Inflammatory macrophage treated with lipopolysaccharide for 4 hours (primary cell): ENCODE results near the gene PNKP.
A peak's percentile ranks its signal among the peaks of the same experiment; 100 is the strongest.

Experiments used
- DNase-seq: peaks from one replicate; pipeline ENCODE4 v3.0.0-alpha.2; 2020

The PNKP gene

GRCh38 chr19:49866933-49867782, at the start of gene PNKP:
PNKP (minus strand) TSS chr19:49867576; CDS start chr19:49867204, 372 bp downstream.
- peak; percentile 92 for DNase-seq

DNA sequence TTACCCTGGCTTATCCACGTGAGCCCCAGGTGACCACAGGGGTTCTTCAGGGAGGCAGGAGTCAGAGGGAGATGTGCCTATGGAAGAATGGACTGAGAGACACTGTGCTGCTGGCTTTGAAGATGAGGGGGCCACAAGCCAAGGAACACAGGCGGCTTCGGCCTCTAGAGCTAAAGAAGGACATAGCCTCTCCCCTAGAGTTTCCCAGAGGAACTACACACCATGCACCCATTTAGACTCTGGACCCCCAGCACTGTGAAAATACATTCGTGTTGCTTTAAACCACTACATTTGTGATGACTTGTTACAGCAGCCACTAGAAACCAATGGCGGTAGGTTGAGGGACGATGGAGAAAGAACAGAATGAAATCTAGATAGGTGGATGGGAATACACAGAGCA, 47.9 kb upstream of the PNKP start:
- no peak for DNase-seq

- no peak for DNase-seq
These were observed 46.3 kb upstream of the PNKP start for GRCh38 chr19:49913720-49914119.

GRCh38 chr19:49912965-49913685, 45.7 kb upstream of the PNKP start:
- DNase-seq, result no peak

- peak; percentile 94 for DNase-seq
These were observed 44.2 kb upstream of the PNKP start for GRCh38 chr19:49911381-49912145.

- DNase-seq, result no peak
These were observed 42.8 kb upstream of the PNKP start for GRCh38 chr19:49910179-49910578.

DNA sequence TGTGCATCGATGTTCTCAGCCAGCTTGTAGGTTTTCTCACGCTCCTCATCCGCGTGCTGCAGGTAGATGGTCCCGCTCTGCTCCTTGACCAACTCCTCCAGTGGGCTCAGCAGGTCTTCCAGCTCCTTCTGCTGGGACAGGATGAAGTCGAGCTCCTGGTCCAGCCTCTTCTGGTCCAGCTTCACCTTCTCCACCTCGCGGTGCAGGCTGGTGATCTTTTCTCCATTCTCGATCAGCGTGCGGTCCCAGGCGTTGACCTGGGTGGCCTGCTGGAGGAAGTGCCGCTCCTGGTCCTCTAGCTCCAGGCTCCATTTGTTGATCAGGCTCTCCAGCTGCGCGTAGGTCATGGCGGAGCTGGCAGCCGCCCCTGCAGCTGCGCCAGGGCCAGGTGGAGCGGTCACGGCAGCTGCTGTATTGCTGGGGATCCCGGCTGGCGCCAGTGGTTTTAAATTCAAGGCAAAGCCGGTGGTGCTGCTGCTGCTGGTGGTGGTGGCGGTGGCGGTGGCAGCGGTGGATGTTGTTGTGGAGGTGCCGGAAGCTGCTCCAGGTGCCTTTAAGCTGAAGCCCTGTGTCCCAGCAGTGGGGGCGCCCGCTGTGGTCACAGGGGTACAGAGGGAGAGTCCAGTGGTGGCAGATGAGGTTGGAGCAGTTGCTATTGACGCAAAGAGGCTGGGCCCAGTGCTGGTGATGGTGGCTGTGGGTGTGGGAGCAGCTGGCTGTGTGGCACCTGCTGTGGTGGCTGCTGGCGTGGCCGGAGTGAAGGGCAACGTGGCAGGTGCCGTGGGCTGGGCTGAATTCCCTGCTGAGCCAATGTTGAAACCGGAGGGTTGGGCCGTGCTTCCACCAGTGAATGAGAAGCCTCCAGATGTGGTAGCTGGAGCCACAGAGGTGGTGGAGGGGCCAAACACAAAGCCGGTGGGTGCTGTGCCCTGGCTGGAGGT, 41.4 kb upstream of the PNKP start:
- no peak for DNase-seq

GRCh38 chr19:49907745-49908446, 40.5 kb upstream of the PNKP start:
- DNase-seq, result no peak

- no peak for DNase-seq
These were observed 39.6 kb upstream of the PNKP start for GRCh38 chr19:49906879-49907564.

DNA sequence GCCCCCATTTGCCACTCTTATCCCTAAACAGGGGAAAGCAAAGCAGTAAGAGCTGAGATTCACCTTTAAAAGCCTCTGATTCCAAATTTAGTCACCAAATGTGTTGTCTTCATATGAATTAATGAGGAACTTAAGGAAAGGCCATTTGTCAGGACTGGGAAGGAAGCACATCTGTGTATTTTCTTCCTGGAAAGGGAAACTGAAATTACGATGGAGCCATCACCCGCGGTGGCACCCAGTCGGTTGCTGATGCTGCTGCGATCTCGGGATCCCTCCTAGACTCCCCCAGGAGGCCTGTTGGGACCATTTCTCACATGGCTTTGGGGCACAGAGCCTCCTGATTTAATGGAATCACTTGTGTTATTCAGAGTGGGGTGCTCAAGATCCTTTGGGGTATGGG, 36.8 kb upstream of the PNKP start:
- DNase-seq, result peak; percentile 82

DNA sequence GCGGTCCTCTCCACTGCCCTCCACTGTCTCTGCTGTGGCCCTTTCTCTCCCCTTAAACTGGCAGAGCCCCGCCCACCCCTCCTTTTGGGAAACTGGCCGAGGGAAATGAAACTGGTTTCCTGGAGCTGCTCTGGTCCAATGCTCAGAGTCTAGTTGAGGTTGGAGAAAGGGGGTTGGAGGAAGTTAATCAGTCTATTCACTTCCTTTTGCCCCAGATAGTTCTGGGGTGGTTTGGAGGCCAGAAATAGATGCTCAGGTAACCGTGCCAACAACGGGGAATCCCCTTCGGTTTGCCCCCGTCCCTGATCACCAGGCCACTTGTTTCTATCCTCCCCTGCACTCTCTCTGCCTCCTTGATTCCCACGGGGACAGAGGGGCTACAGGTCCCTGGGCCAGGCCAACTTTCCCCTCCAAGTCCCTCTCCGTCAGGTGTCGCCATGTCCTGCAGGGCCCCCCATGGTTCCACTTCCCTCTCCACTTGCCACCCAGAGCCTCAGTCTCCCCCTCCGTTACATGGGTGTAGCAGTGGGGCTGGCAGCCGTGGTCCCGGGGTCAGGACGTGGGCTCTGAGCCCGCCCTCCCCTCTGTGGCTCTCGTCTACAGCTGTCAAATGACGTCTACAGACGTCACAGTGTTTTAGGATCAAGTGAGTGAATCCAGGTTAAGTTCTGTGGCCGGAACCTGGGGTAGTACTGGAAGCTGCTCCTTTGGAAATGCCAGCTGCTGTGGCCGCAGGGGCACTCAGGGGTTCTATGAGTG, 29.7 kb upstream of the PNKP start, which contains the start of gene IL4I1:
Gene IL4I1, minus strand, starts transcription at position 25 of the 759 bp plus-strand sequence. CDS start 727 bp downstream, outside the sequence.
- peak; percentile 95 for DNase-seq

GRCh38 chr19:49895566-49896297, 28.4 kb upstream of the PNKP start:
- no peak for DNase-seq

- DNase-seq, result peak; percentile 81
These were observed 27.6 kb upstream of the PNKP start for GRCh38 chr19:49894879-49895565.

DNA sequence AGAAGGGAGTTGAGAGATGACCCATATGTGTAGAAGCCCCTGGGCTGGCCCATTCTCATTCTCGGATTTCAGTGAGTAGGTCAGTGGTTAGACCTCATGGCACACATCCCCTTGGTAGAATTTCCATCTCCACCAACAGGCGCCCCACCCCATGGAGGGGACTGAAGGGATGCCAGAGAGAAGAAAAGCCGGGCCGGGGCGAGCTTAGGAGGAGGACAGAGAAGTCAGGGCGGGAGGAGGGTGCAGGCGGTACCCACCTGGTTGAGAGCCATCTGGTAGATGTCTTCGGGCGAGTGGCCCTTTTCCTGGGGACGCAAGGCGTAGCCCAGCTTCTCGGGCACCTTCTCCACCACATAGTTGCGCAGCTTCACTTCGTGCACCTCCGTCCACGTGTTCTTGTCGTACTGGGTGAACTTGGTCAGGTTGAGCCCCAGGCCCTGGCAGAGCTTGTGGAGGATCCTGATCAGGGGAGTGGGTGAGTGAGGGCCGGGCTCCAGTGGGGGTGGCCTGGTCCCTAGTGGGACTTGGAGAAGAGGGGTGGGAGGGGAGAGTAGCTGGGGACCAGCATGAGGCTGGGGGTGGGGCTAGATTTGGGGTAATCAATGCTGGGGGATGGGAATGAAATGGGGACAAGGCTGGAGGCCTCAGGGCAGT, 26.8 kb upstream of the PNKP start:
- DNase-seq, result no peak

- no peak for DNase-seq
These were observed 25.3 kb upstream of the PNKP start for GRCh38 chr19:49892716-49893115.

GRCh38 chr19:49891393-49891792, 24.0 kb upstream of the PNKP start:
- no peak for DNase-seq

DNA sequence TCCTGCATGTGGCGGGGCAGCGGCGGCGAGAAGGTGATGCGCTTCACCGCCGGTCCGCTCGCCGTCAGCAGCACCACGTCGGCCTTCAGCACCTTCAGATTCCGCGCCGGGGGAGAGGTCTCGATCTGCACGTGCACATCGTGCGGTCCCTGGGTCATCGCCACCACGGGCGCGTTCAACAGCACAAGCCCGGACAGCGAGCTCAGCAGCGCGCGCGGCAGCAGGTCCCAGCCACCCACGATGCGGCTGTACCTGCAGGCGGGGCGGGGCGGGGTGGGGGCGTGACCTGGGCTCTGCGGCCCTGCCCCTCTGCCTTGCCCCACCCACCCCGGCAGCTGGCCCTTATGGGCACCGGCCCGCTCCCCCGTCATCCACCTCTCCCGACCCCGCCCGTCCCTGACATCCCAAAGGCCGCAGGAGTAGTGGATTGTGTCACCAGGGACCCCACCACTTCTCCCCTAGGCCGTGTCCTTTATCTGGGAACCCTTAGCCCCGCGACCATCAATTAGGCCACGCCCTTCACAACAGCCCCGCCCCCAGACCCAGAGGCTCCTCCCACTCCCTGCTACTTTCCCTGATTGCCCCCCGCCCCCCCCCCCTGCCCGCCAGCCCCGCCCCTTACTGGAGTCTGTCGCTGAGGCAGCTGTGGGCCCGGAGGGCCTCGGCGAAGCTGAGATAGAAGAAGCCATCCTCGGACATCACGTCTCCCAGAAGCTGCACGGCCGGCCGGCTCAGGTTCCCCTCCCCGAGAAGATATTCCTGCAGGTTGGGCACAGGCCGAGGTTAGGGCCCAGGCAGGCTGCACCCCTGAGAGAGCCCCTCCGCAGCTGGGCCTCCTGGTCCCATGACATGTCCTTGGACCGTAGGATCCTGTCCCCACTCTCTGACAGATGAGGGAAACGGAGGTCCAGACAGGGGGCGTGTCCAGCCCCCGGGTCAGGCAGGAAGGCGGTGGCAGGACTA, 23.3 kb upstream of the PNKP start:
- DNase-seq, result no peak
